HG03457 (cell line): ENCODE measurements around the gene TCEA2.

Source experiments
- ATAC-seq: cut with Tn5 transposase; IDR thresholded peaks from one replicate; pipeline ENCODE4 v1.9.1; 2021; ENCODE audit warnings: moderate number of reproducible peaks; ENCODE audit not compliant: unreplicated experiment

The TCEA2 gene

DNA sequence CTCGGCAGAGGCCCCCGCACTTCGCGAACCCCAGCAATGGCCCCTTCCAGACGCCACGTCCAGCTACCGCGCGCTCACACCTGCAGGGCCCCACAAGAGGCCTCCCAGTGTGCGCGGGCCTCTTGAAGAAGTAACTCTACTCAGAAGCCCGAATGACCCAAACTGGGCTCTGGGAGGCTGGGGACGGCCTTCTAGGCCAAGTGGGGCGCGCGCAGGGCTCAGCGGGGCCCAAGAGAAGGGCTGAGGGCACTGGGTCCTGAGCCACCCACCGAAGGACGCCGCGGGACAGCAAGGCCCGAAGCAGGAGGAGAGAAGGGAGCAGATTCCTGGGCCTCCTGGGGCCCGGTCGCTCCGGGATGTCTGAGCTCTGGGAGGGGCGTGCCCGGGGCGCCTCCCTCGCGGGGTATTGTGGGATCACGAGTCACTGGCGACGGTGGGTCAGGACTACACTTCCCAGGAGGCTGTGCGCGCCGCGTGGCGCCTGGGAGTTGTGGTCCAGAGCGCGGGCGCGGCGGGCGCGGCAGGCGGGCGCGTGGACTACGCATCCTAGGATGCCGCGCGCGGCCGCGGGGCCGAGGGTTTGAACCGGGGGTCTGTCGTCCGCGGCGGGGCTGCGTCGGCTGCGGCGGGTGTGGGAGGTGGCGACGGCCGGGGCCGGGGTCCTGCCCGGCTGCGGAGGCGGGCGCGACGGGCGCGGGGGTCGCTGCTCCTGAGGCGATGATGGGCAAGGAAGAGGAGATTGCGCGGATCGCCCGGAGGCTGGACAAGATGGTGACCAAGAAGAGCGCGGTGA, at the start of gene TCEA2:
TCEA2 (plus strand) TSS at position 603 of the 793 bp plus-strand sequence; CDS start at position 718, 115 bp downstream.
- ATAC-seq = peak; percentile 51

DNA sequence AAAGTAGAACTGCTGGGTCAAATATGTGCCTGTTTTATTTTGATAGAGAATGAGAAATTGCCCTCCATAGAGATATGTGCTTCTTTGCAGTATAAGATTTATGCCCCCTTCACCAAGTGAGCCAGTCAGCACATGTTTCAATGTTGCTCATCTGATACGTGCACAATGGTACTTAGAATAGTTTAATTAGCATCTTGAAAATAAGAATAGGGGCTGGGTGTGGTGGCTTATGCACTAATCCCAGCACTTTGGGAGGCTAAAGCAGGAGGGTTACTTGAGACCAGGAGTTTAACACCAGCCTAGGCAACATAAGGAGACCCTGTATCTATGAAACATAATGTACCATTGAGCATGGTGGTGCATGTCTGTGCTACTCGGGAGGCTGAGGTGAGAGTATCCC, 47.4 kb upstream of the TCEA2 start:
- no peak for ATAC-seq

- ATAC-seq = no peak
Observed at GRCh38 chr20:64021124-64021975, 41.6 kb upstream of the TCEA2 start.

DNA sequence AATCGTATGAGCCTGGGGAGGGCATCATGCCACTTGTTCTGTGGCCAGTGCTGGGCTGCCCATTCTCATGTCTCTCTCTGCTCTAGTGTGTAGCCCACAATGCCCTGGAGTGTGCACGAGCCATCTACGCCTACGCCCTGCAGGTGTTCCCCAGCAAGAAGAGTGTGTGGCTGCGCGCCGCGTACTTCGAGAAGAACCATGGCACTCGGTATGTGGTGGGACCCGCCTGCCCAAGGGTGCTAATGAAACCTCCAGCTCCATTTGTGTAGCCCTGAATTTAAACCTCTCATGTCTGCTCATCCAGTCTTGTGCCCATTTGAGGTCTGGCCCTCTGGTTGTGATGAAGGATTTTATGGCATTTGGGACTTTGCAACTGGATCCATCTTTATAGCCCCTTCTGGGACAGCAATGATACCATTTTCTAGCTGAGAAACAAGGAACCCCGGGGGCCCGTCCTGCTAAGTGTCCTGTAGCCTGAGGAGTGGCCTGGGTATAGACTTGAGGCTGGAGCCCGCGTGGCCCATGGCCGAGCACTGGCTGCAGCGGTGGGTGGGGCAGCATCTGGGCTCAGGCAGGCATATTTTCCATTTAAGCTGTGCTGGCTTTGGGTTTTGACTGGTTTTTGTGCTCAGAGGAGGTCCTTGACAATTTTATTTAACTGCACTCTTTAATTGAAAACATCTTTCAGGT, 40.2 kb upstream of the TCEA2 start:
- ATAC-seq = no peak

GRCh38 chr20:64023361-64024140, 39.4 kb upstream of the TCEA2 start:
- no peak for ATAC-seq

DNA sequence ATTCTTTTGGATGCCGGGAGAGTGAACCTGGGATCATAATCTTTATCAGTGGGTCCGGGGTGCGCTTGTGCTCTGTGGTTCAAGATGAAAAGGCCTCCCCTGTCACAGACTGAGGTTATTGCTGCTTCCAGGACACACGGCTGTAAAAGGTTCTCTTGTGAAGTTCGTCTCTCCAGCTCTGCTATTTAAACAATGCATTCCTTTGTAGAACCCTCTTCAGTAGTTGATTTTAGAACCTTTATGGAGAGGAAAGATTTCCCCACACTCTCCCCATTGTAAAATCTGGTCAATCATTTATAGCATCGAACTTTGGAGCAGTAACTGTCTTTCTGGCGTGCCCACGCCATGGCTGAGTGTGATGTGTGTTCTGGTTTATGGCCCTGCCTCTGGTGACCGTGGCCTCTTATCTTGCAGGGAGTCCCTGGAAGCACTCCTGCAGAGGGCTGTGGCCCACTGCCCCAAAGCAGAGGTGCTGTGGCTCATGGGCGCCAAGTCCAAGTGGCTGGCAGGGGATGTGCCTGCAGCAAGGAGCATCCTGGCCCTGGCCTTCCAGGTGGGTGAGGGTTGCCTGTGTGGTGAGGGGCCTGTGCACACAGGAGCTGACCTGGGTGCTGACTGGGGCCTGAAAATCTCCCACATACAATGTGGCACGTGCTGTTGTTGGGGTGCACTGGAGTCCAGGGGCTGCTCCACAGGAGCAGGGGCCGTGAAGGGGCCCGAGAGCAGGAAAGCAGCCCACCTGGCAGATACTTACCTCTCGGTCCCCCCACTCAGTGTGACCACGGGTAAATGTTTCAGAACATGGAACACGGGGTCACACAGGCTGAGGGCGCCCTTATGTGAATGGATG, 38.6 kb upstream of the TCEA2 start:
- no peak for ATAC-seq

DNA sequence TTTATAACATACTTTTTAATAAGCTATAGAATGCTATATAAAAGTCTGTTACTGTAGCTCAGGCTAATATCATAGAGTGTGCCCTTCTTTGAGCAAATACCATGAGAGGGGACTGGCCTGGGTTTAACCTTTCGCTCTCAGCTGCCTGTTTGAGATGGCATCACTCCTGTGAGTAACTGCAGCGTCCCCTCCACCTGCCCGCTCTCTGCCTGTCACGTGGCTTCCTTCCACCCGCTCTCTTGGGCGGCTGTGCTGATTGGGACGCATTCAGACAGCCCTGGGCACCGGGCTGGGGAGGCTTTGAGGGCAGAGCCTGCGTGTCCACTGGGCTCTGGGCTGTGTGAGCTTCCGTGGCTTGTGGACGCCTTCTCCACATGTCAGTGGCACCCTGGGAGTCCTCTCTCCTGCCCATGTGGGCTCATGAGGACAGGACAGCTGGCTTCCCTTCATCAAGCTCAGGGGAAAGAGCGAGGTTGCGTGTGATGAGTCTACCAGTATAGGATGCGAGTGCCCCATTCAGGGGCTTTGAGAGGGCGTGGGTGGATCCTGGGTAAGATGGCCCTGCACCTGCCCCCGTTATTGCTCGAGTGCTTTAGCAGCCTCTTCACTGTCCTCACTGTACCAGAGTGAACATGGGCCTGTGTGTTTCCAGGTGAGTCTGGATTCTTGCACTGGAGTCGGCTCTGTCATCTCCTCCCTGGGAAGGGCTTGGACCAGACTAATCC, 37.7 kb upstream of the TCEA2 start:
- no peak for ATAC-seq

GRCh38 chr20:64025826-64026412, 37.1 kb upstream of the TCEA2 start:
- no peak for ATAC-seq

DNA sequence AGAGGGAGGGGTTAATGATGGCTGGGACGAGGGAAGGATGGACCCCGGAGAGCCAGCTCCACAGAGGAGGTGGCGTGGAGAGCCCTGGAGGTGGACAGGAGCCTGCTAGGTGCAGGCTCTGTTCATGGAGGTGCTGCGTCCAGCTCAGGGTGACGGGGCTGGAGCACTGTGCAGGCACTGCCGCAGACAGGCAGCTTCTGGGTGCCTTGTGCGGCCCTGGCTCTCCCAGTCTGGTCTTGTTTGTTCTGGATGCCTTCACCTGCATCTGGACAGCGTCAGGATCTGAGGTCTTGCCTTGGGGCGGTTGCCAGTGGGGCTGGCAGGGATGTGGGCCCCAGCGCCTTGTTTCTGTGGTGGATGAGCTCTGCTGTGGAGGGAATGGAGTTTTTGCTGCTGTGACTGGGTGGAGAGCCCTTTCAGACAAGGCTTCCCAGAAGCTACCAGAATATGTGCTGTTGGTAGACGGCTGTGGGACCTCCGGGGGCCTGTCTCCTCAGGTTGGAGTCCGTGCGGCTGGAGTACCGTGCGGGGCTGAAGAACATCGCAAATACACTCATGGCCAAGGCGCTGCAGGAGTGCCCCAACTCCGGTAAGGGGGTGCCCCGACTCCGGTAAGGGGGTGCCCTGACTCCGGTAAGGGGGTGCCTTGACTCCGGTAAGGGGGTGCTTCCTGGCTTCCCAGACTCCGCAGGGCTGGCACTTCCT, 34.9 kb upstream of the TCEA2 start:
- no peak for ATAC-seq

DNA sequence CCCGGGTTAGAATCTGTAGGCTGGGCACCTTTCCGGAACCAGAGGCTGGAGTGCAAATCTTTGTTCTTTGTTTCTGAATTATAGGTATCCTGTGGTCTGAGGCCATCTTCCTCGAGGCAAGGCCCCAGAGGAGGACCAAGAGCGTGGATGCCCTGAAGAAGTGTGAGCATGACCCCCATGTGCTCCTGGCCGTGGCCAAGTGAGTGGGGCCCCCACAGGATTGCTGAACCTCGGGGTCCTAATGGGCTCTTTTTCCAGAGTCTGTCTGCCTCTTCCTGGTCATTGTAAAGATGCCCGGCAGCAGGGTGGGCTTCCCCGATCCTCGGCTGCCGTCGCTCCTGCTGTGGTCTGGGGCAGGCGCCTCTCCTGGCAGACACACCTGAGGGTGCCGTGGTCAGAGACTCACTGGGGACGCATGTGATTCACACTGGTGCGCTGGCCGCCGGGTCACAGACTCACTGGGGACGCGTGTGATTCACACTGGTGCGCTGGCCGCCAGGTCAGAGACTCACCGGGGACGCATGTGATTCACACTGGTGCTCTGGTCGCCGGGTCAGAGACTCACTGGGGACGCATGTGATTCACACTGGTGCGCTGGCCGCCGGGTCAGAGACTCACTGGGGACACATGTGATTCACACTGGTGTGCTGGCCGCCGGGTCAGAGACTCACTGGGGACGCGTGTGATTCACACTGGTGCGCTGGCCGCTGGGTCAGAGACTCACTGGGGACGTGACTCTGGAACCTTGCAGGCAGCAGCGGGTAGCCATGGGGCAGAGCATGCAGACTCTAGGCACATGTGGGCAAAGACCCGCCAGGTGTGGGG, 33.5 kb upstream of the TCEA2 start:
- ATAC-seq = no peak

DNA sequence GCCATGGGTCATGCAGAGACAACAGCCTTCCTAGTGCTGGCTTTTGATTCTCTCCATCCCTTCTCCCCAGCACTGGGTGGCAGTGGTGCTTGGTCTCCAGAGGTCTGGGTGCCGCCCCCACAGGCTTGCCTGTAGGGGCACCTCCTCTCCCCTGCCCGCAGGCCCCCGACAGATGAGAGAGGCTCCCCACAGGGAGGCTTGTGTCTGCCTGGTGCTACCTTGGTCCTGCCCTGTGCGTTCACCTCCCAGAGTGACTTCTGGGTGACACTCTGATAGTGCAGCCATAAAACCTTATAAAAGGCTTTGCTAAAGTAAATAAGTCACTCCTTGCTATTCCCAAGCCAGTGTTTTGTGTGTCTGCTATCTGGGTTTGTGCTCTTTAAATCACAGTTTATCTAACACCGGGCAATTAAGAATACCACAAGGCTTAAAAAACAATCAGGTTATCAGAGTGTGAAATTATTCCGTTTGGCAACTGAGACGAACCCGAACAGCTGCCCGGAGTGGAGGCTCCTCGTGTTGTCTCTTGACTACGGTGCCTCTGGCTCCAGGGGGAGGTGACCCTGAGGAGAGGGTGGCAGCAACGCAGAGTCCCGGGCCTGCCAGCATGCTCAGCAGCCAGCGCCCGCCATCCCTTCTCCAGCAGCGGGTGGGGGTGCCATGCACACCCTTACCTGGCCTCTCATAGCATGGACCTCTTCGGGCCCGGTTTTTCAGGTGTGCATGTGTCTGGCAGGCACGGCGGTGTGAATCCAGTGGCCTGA, 32.4 kb upstream of the TCEA2 start:
- no peak for ATAC-seq

DNA sequence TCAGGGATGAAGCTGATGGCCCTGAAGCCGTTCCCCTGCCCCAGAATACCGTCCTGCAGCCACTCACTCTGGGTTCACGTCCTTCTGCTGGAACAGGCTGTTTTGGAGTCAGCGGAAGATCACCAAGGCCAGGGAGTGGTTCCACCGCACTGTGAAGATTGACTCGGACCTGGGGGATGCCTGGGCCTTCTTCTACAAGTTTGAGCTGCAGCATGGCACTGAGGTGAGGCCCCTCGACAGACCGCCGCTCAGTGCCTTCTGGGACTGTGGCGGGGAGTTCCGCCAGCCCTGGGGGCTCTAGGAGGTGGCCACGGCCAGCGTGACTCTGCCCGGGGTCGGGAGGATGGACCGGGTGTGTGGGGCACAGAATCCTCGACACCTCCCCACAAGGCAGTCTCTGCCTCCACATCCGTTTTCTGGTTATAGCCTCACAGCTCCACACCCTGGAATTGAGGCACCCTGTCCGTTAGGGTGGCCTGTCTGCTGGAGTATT, 31.1 kb upstream of the TCEA2 start:
- no peak for ATAC-seq

DNA sequence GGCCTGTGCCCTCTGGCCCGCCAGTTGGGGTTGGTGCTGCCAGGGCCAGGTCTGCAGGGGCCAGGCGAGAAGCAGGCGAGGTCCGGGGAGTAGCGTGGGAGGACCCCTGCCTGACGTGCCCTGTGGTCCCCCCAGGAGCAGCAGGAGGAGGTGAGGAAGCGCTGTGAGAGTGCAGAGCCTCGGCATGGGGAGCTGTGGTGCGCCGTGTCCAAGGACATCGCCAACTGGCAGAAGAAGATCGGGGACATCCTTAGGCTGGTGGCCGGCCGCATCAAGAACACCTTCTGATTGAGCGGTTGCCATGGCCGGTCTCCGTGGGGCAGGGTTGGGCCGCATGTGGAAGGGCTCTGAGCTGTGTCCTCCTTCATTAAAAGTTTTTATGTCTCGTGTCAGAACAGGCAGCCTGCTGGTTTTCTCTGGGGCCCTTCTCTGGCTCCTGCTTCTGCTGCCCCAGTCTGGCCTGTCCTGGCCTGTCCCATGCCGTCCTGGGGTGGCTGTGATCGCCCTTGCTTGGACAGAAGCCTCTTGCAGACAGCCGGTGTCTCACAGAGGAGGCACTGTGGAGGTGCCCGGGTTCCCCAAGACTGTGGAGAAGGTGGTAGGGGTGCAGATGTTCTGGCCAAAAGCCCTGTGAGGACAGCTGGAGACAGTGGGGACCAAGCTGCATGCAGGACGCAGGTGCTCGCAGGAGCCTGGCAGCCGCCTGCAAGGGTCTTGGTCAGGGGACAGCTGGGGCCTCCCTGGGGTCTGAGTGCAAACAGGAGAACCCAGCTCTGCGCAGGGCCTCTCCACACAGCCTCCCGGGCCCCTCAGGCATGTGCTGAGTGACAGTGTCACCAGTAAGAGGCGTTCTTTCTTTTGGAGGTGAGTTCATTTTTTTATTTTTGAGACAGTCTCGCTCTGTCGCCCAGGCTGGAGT, 30.0 kb upstream of the TCEA2 start:
- no peak for ATAC-seq

- no peak for ATAC-seq
Observed at GRCh38 chr20:64033981-64034493, 29.0 kb upstream of the TCEA2 start.
